GM18873 (cell line): ENCODE measurements around the gene MAP3K12.

Experiments
- ATAC-seq: cut with Tn5 transposase; IDR thresholded peaks from one replicate; pipeline ENCODE4 v1.9.1; 2021; ENCODE audit warnings: mild to moderate bottlenecking, moderate library complexity, moderate number of reproducible peaks; ENCODE audit not compliant: unreplicated experiment, low FRiP score

Gene MAP3K12

GRCh38 chr12:53474819-53475218 is 24.4 kb downstream of the MAP3K12 start:
- no peak for ATAC-seq

- ATAC-seq, result no peak
Measured at GRCh38 chr12:53474077-53474476, 25.2 kb downstream of the MAP3K12 start.

GRCh38 chr12:53472056-53472582 is 27.1 kb downstream of the MAP3K12 start:
- ATAC-seq, result no peak

- no peak for ATAC-seq
Measured at GRCh38 chr12:53468282-53468681, 31.0 kb downstream of the MAP3K12 start.

GRCh38 chr12:53467880-53468279 is 31.4 kb downstream of the MAP3K12 start:
- no peak for ATAC-seq

GRCh38 chr12:53467082-53467481 is 32.2 kb downstream of the MAP3K12 start:
- no peak for ATAC-seq

- no peak for ATAC-seq
Measured at GRCh38 chr12:53466640-53467039, 32.6 kb downstream of the MAP3K12 start.

- ATAC-seq, result no peak
Measured at GRCh38 chr12:53465679-53466078, 33.6 kb downstream of the MAP3K12 start.

- ATAC-seq, result no peak
Measured at GRCh38 chr12:53464685-53465418, 34.4 kb downstream of the MAP3K12 start.

- no peak for ATAC-seq
Measured at GRCh38 chr12:53463802-53464560, 35.3 kb downstream of the MAP3K12 start.

- ATAC-seq, result no peak
Measured at GRCh38 chr12:53462935-53463334, 36.3 kb downstream of the MAP3K12 start.

GRCh38 chr12:53461591-53461990 is 37.7 kb downstream of the MAP3K12 start:
- no peak for ATAC-seq

GRCh38 chr12:53461059-53461458 is 38.2 kb downstream of the MAP3K12 start:
- ATAC-seq, result no peak

- ATAC-seq, result no peak
Measured at GRCh38 chr12:53459097-53459496, 40.2 kb downstream of the MAP3K12 start.

GRCh38 chr12:53456654-53457366 is 42.4 kb downstream of the MAP3K12 start:
- no peak for ATAC-seq

- ATAC-seq, result no peak
Measured at GRCh38 chr12:53454707-53455106, 44.6 kb downstream of the MAP3K12 start.

- ATAC-seq, result no peak
Measured at GRCh38 chr12:53453953-53454640, 45.2 kb downstream of the MAP3K12 start.

GRCh38 chr12:53452159-53453077 is 46.8 kb downstream of the MAP3K12 start:
- ATAC-seq, result no peak

- peak; percentile 95 for ATAC-seq
Measured at GRCh38 chr12:53451661-53452158, 47.5 kb downstream of the MAP3K12 start, which contains the start of gene PCBP2. Gene PCBP2 (plus strand): TSS chr12:53452102. CDS start chr12:53454801, 2,699 bp downstream.
